Heart left ventricle (tissue), 16 donors: ENCODE data around the gene CDC14B. TPM values are rescaled to one million over a fixed set of nuclear protein-coding genes. Genes with fewer than 3 reads are reported as not detected.
"Not testable (repeated sequence)": the region's sequence is repeated elsewhere in the genome, so short reads cannot be mapped to it uniquely, and the experiment has no call there.

Experiments
- ATAC-seq, 4 donors: fragments of 200-7000 bp; cut with Tn5 transposase; one replicate each; pipeline ENCODE4 v1.9.1; 2020 to 2022; ENCODE audit warnings: moderate library complexity in 4 of 4, mild to moderate bottlenecking in 3 of 4, moderate number of reproducible peaks in 1 of 4
- DNase-seq, 5 donors: peaks; one replicate each; pipeline ENCODE4 v3.0.0-alpha.2; 2020
- H3K27ac ChIP-seq, 12 donors: fragments of 200-600 bp; sonication (generic) in 4 of 12; one replicate each; pipeline versions ENCODE4 v1.5.0 to v1.8.0; 2016 to 2022; ENCODE audit warnings: mild to moderate bottlenecking in 2 of 12
- H3K27me3 ChIP-seq, 9 donors: fragments of 200-600 bp; sonication (generic) in 2 of 9; one replicate each; pipeline versions ENCODE4 v1.5.1 to v1.8.0; 2016 to 2022; ENCODE audit warnings: mild to moderate bottlenecking in 3 of 9
- H3K36me3 ChIP-seq, 9 donors: fragments of 200-600 bp; sonication (generic) in 2 of 9; one replicate each; pipeline versions ENCODE4 v1.5.0 to v1.8.0; 2018 to 2022; ENCODE audit warnings: mild to moderate bottlenecking in 2 of 9
- H3K4me1 ChIP-seq, 12 donors: fragments of 200-600 bp; sonication (generic) in 4 of 12; one replicate each; pipeline versions ENCODE4 v1.5.0 to v1.8.0; 2016 to 2022; ENCODE audit warnings: mild to moderate bottlenecking in 3 of 12
- H3K4me3 ChIP-seq, 12 donors: fragments of 200-600 bp; sonication (generic) in 4 of 12; one replicate each; pipeline versions ENCODE4 v1.5.0 to v1.8.0; 2017 to 2022; ENCODE audit warnings: mild to moderate bottlenecking in 9 of 12, moderate library complexity in 4 of 12
- H3K9me3 ChIP-seq, 12 donors: fragments of 200-600 bp; sonication (generic) in 4 of 12; one replicate each; pipeline versions ENCODE4 v1.5.0 to v1.8.0; 2016 to 2022; ENCODE audit warnings: mild to moderate bottlenecking in 1 of 12
- CTCF ChIP-seq, 12 donors: fragments of 200-600 bp; sonication (generic) in 4 of 12; IDR thresholded peaks; one replicate each; pipeline versions ENCODE4 v1.5.0 to v1.8.0; 2018 to 2022; ENCODE audit warnings: antibody characterized with exemption in 12 of 12, mild to moderate bottlenecking in 5 of 12
- POLR2A ChIP-seq, 2 donors: fragments of 450-650 bp; IDR thresholded peaks; one replicate each; pipeline ENCODE4 v1.6.1; 2017; ENCODE audit warnings: antibody characterized with exemption in 2 of 2, mild to moderate bottlenecking in 2 of 2, moderate library complexity in 2 of 2
- WGBS, 4 donors: extraction: QIAGEN DNeasy Blood & Tissue Kit in 2 of 4; methylation state at CpG; one replicate each; pipeline versions ENCODE4 v1.1.5 to v1.1.7; 2013 to 2018; 5-methylcytosine and 5-hydroxymethylcytosine counted together
- intact Hi-C, 10 donors: fragments of 100-400 bp; cut with DNase I; formaldehyde crosslinking; loops; one replicate each; pipeline versions ENCODE4 v1.11.1 to v1.14.2; 2022
- polyA plus RNA-seq, 2 donors: library from polyadenylated mRNA; stranded (reverse); fragments of 200-250 nt; gene quantifications; one replicate each; pipeline ENCODE4 v1.2.3, GENCODE V29; 2013
- total RNA-seq, 9 donors: library from RNA; depleted of rRNA in 2 of 9; stranded (reverse); fragments of >200 nt in 2 of 9; fragmentation: NEBNext Ultra II Directional in 3 of 9; extraction: Animal tissue kit (Norgen Biotek cat#: 25700) in 3 of 9; gene quantifications; one replicate each; pipeline versions ENCODE4 v1.1.0 to v1.2.4, GENCODE V29; 2016 to 2023
- donor health status: ischemic (EF 13 %, LVEDD 7.1; RV severe dilation, severe dysfunction).
- donor health status: healthy with polysubstance abuse.
- donor health status: DM: no; HTN: yes; CAD: no.
- donor health status: DM: no; HTN: no; CAD: no.
- donor health status: ischemic (EF 25% LVEDD 6.9; RV normal size, moderate dysfunction).
- donor health status: ischemic (EF 25% LVEDD 5.7; RV mildly dilated, moderate dysfunction).
- donor health status: healthy.
- donor health status: DM: yes; HTN: yes; CAD: no.
- donor health status: ischemic (EF 35%, LVEDD 5.7; RV mildly dilated, moderate dysfunction).
- donor health status: nonischemic (EF 11% LVEDD 7.7; RV severe dilation, severe dysfunction).
- donor health status: DM: yes; HTN: yes; CAD: no.
- donor health status: PGD.
- donor health status: ischemic (EF 29% LVEDD 5.4; RV normal size, mild dysfunction).
- donor health status: nonischemic (EF 23%, LVEDD 6.1; RV moderate dilation, normal function).

Gene CDC14B
- total and polyA plus RNA-seq, 11 donors, result 5.1 to 37.0 (median 23.7) TPM

- intact Hi-C loops, result no loop called here
- H3K27ac ChIP-seq, result peak overlapping the region in 8 of 12 donors; percentile 16 to 84 (median 45)
- H3K36me3 ChIP-seq, result peaks cover 0 to 25% (median 3%) of the 10 kb centered on the region in 9 donors
- H3K27me3 ChIP-seq, result no peaks in the 10 kb centered on the region
- 84% methylated on average over 1 of the region's 1 CpG for WGBS, 4 donors
- no peak for TF ChIP-seq CTCF (IDR thresholded peaks at IDR 0.05)
- no peak for TF ChIP-seq POLR2A (IDR thresholded peaks at IDR 0.05)
- H3K9me3 ChIP-seq, result no peaks in the 10 kb centered on the region
- ATAC-seq (no peak), DNase-seq (no peak)
- no peak overlapping the region for H3K4me3 ChIP-seq
- peaks cover 0 to 58% (median 42%) of the 10 kb centered on the region in 12 donors for H3K4me1 ChIP-seq
Observed at GRCh38 chr9:96554326-96554725, 65.3 kb downstream of the CDC14B start.

GRCh38 chr9:96553070-96553469 is 66.6 kb downstream of the CDC14B start:
- no peak for TF ChIP-seq CTCF (IDR thresholded peaks at IDR 0.05)
- TF ChIP-seq POLR2A (IDR thresholded peaks at IDR 0.05), result no peak
- DNase-seq (no peak), ATAC-seq (no peak)
- Histone ChIP-seq H3K9me3 (no peaks in the 10 kb centered on the region), H3K27me3 (no peaks in the 10 kb centered on the region), H3K27ac (peak overlapping the region in 6 of 12 donors; percentile 7 to 84 (median 70)), H3K4me3 (no peak overlapping the region), H3K36me3 (peaks cover 0 to 34% (median 3%) of the 10 kb centered on the region in 9 donors), H3K4me1 (peaks cover 0 to 54% (median 40%) of the 10 kb centered on the region in 12 donors)
- WGBS, 4 donors, result 71 to 89% (median 82%) methylated on average over 2 of the region's 2 CpGs
- intact Hi-C loops, result loop anchor here in 1 of 10 donors (1.0 kb wide), 1 partner anchor 14 kb away; no protein-coding TSS in a partner anchor

GRCh38 chr9:96551403-96551802 is 68.2 kb downstream of the CDC14B start:
- H3K27me3 ChIP-seq, result no peaks in the 10 kb centered on the region
- no peaks in the 10 kb centered on the region for H3K9me3 ChIP-seq
- H3K36me3 ChIP-seq, result peaks cover 0 to 34% (median 3%) of the 10 kb centered on the region in 9 donors
- no peak overlapping the region for H3K27ac ChIP-seq
- H3K4me1 ChIP-seq, result peaks cover 0 to 40% (median 30%) of the 10 kb centered on the region in 12 donors
- DNase-seq, result no peak
- 87 to 98% (median 93%) methylated on average over 6 of the region's 6 CpGs for WGBS, 4 donors
- no peak for TF ChIP-seq POLR2A (IDR thresholded peaks at IDR 0.05)
- TF ChIP-seq CTCF (IDR thresholded peaks at IDR 0.05), result no peak
- no peak for ATAC-seq
- no peak overlapping the region for H3K4me3 ChIP-seq
- intact Hi-C loops, result no loop called here

GRCh38 chr9:96550659-96551058 is 69.0 kb downstream of the CDC14B start:
- Histone ChIP-seq H3K9me3 (no peaks in the 10 kb centered on the region), H3K27ac (no peak overlapping the region), H3K4me3 (no peak overlapping the region), H3K36me3 (peaks cover 0 to 34% (median 3%) of the 10 kb centered on the region in 9 donors), H3K27me3 (no peaks in the 10 kb centered on the region), H3K4me1 (peaks cover 0 to 33% (median 22%) of the 10 kb centered on the region in 12 donors)
- WGBS, 4 donors, result 82 to 91% (median 89%) methylated on average over 4 of the region's 4 CpGs
- ATAC-seq (no peak), DNase-seq (no peak)
- no peak for TF ChIP-seq CTCF (IDR thresholded peaks at IDR 0.05)
- no peak for TF ChIP-seq POLR2A (IDR thresholded peaks at IDR 0.05)
- intact Hi-C loops, result no loop called here

GRCh38 chr9:96543131-96543530 is 76.5 kb downstream of the CDC14B start:
- DNase-seq, H3K9me3 ChIP-seq, ATAC-seq, H3K27ac ChIP-seq, intact Hi-C loops, H3K4me1 ChIP-seq, H3K27me3 ChIP-seq, H3K4me3 ChIP-seq: not testable (repeated sequence)
- peaks cover 0 to 51% (median 14%) of the 10 kb centered on the region in 9 donors for H3K36me3 ChIP-seq
- 93 to 96% (median 94%) methylated on average over 15 of the region's 15 CpGs for WGBS, 4 donors
